Regular cardiac myocyte (primary cell): ENCODE results near the gene NSA2. TPM values are rescaled to one million over a fixed set of nuclear protein-coding genes. Genes with fewer than 3 reads are reported as not detected.

Experiments used
- total RNA-seq: library from RNA; depleted of rRNA; stranded (reverse); fragments of >200 nt; gene quantifications from 2 replicates; pipeline ENCODE4 v1.2.3, GENCODE V29; 2014

The NSA2 gene
- total RNA-seq, result 106 and 126 TPM in 2 replicates

GRCh38 chr5:74766849-74767578 lies at the start of gene NSA2, which contains the start of gene GFM2:
TSS of gene NSA2 (plus strand) at chr5:74767249. CDS start at chr5:74767361, 112 bp downstream.
TSS of gene GFM2 (minus strand) at chr5:74767117. CDS start at chr5:74763742, 3,375 bp downstream.

Other genes with a start within 250 kb of the NSA2 start
- gene ENC1, start 126.5 kb upstream of the NSA2 start, total RNA-seq, result 146 and 219 TPM in 2 replicates
- gene HEXB, start 82.0 kb upstream of the NSA2 start, total RNA-seq, result 109 and 280 TPM in 2 replicates
- 51.6 and 60.0 TPM in 2 replicates for gene GFM2, start 132 bp upstream of the NSA2 start, total RNA-seq
- 0.19 and 0.28 TPM in 2 replicates for gene FAM169A, start 99.1 kb downstream of the NSA2 start, total RNA-seq